Measurements from ENCODE around the gene RPS6KA2.
"Not testable (repeated sequence)": the region's sequence is repeated elsewhere in the genome, so short reads cannot be mapped to it uniquely, and the experiment has no call there.

The RPS6KA2 gene

DNA sequence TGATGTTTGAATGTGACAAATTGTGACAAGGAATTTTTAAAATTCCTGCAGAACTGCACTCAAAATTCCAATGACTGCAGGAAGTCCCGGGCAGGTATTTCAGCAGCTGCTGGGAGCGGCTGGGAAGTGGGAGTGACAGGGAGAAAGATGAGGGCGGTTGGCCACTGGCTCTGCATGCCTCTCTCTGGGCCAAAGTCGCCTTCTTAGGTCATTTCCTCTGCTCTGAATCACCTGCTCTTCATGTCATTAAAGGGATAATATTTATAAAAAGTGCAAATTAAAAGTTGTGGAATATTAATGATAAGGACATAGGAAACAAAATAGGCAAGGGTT, 84.5 kb downstream of the RPS6KA2 start:
- no peak overlapping the region for H3K4me3 ChIP-seq
- TF ChIP-seq, protein P1, sequence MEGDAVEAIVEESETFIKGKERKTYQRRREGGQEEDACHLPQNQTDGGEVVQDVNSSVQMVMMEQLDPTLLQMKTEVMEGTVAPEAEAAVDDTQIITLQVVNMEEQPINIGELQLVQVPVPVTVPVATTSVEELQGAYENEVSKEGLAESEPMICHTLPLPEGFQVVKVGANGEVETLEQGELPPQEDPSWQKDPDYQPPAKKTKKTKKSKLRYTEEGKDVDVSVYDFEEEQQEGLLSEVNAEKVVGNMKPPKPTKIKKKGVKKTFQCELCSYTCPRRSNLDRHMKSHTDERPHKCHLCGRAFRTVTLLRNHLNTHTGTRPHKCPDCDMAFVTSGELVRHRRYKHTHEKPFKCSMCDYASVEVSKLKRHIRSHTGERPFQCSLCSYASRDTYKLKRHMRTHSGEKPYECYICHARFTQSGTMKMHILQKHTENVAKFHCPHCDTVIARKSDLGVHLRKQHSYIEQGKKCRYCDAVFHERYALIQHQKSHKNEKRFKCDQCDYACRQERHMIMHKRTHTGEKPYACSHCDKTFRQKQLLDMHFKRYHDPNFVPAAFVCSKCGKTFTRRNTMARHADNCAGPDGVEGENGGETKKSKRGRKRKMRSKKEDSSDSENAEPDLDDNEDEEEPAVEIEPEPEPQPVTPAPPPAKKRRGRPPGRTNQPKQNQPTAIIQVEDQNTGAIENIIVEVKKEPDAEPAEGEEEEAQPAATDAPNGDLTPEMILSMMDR (IDR thresholded peaks at IDR 0.05), result no peak
- H3K36me3 ChIP-seq, result no peaks in the 10 kb centered on the region
- H3K9me3 ChIP-seq, result peaks cover 0 to 3% (median 0%) of the 10 kb centered on the region in 3 donors
- intact Hi-C loops (cut with DNase I; ENCODE audit: low total_unique reads), result no loop called here
- no peaks in the 10 kb centered on the region for H3K4me1 ChIP-seq
- H3K27me3 ChIP-seq, result no peaks in the 10 kb centered on the region
- H3K27ac ChIP-seq, result no peak overlapping the region
- peak in 1 of 2 donors; percentile 53 for DNase-seq

DNA sequence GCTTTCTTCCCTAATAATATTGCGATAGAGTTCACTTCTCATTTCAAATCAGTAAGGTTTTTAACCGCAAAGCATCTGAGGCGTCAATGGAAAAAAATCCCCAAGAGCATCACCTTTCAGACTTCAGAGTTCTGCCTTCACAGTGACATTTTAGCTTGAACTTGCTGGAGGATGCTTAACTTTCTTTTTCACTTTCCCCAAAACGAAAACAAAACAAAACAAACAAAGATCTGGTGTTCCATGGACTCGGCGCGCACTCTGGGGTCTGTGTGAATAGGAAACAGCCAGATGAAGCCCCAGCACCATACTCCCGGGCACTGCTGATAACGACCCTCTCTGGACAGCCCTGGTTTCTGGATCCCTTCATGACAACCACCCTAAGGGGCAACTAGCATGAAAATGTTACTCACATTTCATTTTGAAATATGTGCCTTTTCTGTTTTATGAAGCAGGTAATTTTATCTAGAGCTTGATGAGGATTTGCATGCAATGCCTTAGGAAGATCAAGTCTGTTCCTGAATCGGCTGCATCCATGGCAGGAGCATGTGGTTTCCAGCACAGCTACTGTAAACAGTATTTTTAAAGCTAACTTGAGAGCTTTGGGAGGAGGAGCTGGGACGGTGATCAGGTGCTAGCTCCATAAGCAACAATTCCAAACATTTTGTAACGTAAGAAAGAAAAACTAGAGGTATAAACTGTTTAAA, 85.0 kb downstream of the RPS6KA2 start:
- H3K4me3 ChIP-seq, result no peak overlapping the region
- intact Hi-C loops (cut with DNase I; ENCODE audit: low total_unique reads), result no loop called here
- no peak overlapping the region for H3K27ac ChIP-seq
- no peaks in the 10 kb centered on the region for H3K36me3 ChIP-seq
- no peaks in the 10 kb centered on the region for H3K4me1 ChIP-seq
- peaks cover 0 to 3% (median 0%) of the 10 kb centered on the region in 3 donors for H3K9me3 ChIP-seq
- H3K27me3 ChIP-seq, result no peaks in the 10 kb centered on the region
- DNase-seq, result peak in 1 of 2 donors; percentile 24
- TF ChIP-seq, protein P1 (IDR thresholded peaks at IDR 0.05), result no peak

DNA sequence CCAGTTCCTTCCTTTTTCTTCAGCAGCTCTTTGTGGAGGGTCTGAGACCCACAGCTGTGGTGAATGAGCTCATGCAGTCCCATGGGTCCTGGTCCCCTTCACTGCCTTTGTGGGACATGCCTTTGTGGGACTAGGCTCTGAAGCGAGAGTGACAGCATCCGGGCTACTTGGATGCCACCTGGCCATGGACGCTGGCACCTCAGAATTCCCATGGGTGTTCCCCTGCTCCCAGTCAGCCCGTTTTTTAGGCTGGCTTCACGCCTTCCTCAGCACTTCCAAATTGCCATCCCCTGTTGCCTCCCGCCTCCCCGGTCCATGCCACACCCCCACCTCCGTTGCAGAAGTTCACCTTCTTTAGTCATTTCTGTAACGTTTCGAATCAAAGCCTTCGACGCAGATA, 85.7 kb downstream of the RPS6KA2 start:
- Histone ChIP-seq H3K4me1 (no peaks in the 10 kb centered on the region), H3K27me3 (no peaks in the 10 kb centered on the region), H3K27ac (no peak overlapping the region), H3K9me3 (no peaks in the 10 kb centered on the region), H3K4me3 (no peak overlapping the region), H3K36me3 (peaks cover 0 to 3% (median 2%) of the 10 kb centered on the region in 3 donors)
- intact Hi-C loops (cut with DNase I; ENCODE audit: low total_unique reads), result no loop called here
- TF ChIP-seq, protein P1 (IDR thresholded peaks at IDR 0.05), result no peak
- no peak for DNase-seq

DNA sequence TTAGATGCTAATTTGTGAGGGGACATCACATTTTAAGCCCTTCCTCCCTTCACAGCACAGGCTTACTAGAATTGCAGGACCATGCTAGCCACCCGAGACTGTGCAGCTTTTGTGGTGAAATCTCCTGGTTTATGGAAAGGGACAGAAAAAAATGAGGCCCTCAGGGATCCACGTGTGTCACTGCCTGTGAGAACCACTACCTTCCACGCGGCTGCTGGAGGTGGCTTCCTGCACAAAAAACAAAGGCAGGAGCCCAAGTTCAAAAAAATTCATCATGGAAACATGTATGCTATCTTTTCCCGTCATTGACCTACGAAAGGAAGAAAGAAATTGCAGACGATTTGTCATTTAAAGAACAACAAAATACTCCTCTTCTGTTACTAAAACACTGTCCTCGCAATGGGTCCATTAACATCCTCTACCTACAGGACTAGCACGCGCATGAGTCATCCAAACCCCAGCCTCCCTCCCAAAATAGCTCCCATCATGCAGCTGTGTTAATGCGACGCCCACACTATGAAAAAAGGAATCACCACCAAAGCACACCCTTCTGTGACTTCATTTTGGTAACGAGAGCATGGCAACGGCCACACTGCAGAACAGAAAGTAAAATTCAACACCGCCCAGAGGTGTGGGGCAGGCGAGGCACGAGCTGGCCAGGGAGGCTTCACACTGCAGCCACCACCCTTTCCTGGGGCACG, 86.3 kb downstream of the RPS6KA2 start:
- Histone ChIP-seq H3K4me3 (no peak overlapping the region), H3K4me1 (no peaks in the 10 kb centered on the region), H3K27me3 (no peaks in the 10 kb centered on the region), H3K9me3 (no peaks in the 10 kb centered on the region), H3K36me3 (peaks cover 4 to 8% (median 8%) of the 10 kb centered on the region in 3 donors), H3K27ac (no peak overlapping the region)
- DNase-seq, result peak in 1 of 2 donors; percentile 64
- TF ChIP-seq, protein P1 (IDR thresholded peaks at IDR 0.05), result no peak
- intact Hi-C loops (cut with DNase I; ENCODE audit: low total_unique reads), result no loop called here

DNA sequence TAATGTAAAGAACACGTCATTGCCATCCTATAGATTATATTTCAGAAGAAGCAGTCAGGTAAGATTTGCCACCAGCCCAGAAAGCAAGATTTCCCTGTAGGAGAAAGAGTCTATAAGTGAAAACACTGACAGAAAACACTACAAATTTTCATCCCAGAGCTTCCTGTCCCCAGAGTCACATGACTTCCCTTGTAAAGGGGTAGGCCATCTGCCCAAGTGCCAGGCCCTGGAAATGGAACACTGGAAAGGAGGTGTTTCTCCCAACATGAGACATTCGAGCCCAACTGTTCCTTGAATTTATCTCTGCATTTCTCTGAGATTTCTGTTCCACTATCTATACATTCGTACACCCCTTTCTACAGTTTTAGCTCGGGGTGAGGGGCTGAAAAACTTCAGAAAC, 87.5 kb downstream of the RPS6KA2 start:
- Histone ChIP-seq H3K27me3 (no peaks in the 10 kb centered on the region), H3K4me3 (no peak overlapping the region), H3K4me1 (no peaks in the 10 kb centered on the region), H3K27ac (no peak overlapping the region), H3K9me3 (no peaks in the 10 kb centered on the region), H3K36me3 (peaks cover 5 to 17% (median 12%) of the 10 kb centered on the region in 3 donors)
- DNase-seq, result peak in 1 of 2 donors; percentile 5
- intact Hi-C loops (cut with DNase I; ENCODE audit: low total_unique reads), result no loop called here
- TF ChIP-seq, protein P1 (IDR thresholded peaks at IDR 0.05), result no peak

DNA sequence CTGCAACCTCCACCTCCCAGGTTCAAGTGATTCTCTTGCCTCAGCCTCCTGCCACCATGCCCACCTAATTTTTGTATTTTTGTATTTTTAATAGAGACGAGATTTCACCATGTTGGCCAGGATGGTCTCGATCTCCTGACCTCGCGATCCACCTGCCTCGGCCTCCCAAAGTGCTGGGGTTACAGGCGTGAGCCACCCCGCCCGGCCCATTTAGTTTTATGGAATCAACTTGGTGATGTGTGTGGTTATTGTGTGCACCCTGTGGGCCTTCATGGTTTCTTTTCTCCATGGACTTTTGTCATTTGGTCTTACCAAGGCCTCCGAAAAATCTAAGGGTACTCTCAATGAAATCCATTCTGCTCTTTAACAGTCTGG, 88.1 kb downstream of the RPS6KA2 start:
- H3K27ac ChIP-seq; intact Hi-C loops (cut with DNase I; ENCODE audit: low total_unique reads); H3K4me3 ChIP-seq; H3K9me3 ChIP-seq; H3K4me1 ChIP-seq; H3K27me3 ChIP-seq: not testable (repeated sequence)
- H3K36me3 ChIP-seq, result peaks cover 5 to 17% (median 12%) of the 10 kb centered on the region in 3 donors
- DNase-seq, result peak in 1 of 2 donors; percentile 12
